Activated CD4-positive, alpha-beta T cell treated with anti-CD3 and anti-CD28 coated beads for 4 hours (primary cell): ENCODE results near the gene PPP1R13B.

Source experiments
- DNase-seq, 2 donors: peaks; one replicate each; pipeline ENCODE4 v3.0.0-alpha.2; 2020

The PPP1R13B gene

GRCh38 chr14:103880348-103881267, 33.2 kb upstream of the PPP1R13B start:
- no peak for DNase-seq

- DNase-seq = no peak
Observed at GRCh38 chr14:103879570-103880347, 32.4 kb upstream of the PPP1R13B start.

GRCh38 chr14:103879118-103879569, 31.8 kb upstream of the PPP1R13B start:
- no peak for DNase-seq

GRCh38 chr14:103878180-103878579, 30.8 kb upstream of the PPP1R13B start:
- DNase-seq = no peak

- DNase-seq = no peak
Observed at GRCh38 chr14:103875010-103875409, 27.6 kb upstream of the PPP1R13B start.

- no peak for DNase-seq
Observed at GRCh38 chr14:103872481-103873113, 25.2 kb upstream of the PPP1R13B start.

- DNase-seq = peak; percentile 61 to 71
Observed at GRCh38 chr14:103871596-103872480, 24.5 kb upstream of the PPP1R13B start.

GRCh38 chr14:103870891-103871595, 23.7 kb upstream of the PPP1R13B start:
- no peak for DNase-seq

- DNase-seq = no peak
Observed at GRCh38 chr14:103870144-103870876, 22.9 kb upstream of the PPP1R13B start.

- DNase-seq = no peak
Observed at GRCh38 chr14:103869406-103870143, 22.2 kb upstream of the PPP1R13B start.

GRCh38 chr14:103868242-103868897, 21.0 kb upstream of the PPP1R13B start:
- no peak for DNase-seq

GRCh38 chr14:103867523-103867953, 20.2 kb upstream of the PPP1R13B start:
- no peak for DNase-seq

GRCh38 chr14:103867020-103867419, 19.6 kb upstream of the PPP1R13B start:
- no peak for DNase-seq

- no peak for DNase-seq
Observed at GRCh38 chr14:103863245-103863644, 15.9 kb upstream of the PPP1R13B start.

GRCh38 chr14:103862393-103862782, 15.0 kb upstream of the PPP1R13B start:
- no peak for DNase-seq

GRCh38 chr14:103861413-103862392, 14.3 kb upstream of the PPP1R13B start:
- DNase-seq = no peak

GRCh38 chr14:103859416-103860202, 12.2 kb upstream of the PPP1R13B start:
- DNase-seq = no peak
